Mucosa of stomach (tissue), 1 donor: ENCODE data around the gene ZNF773.
A peak's percentile ranks its signal among the peaks of the same experiment; 100 is the strongest.
"Not testable (repeated sequence)": the region's sequence is repeated elsewhere in the genome, so short reads cannot be mapped to it uniquely, and the experiment has no call there.

Source experiments
- H3K27me3 ChIP-seq: one replicate; pipeline ENCODE4 v1.7.0; 2013; ENCODE audit warnings: mild to moderate bottlenecking, low read length; ENCODE audit not compliant: control insufficient read depth, insufficient read depth
- H3K36me3 ChIP-seq: one replicate; pipeline ENCODE4 v1.7.0; 2013; ENCODE audit warnings: low read length; ENCODE audit not compliant: control insufficient read depth, insufficient read depth
- H3K4me1 ChIP-seq: one replicate; pipeline ENCODE4 v1.7.0; 2013; ENCODE audit warnings: mild to moderate bottlenecking, low read length; ENCODE audit not compliant: control insufficient read depth, insufficient read depth
- H3K4me3 ChIP-seq: one replicate; pipeline ENCODE4 v1.7.0; 2013; ENCODE audit warnings: low read length
- H3K9ac ChIP-seq: one replicate; pipeline ENCODE4 v1.7.0; 2013; ENCODE audit warnings: mild to moderate bottlenecking, low read length, moderate library complexity
- H3K9me3 ChIP-seq: one replicate; pipeline ENCODE4 v1.7.0; 2013; ENCODE audit warnings: mild to moderate bottlenecking, low read length, moderate library complexity; ENCODE audit not compliant: control insufficient read depth
- donor health status: Pancreatic carcinoma.

ZNF773 gene

DNA sequence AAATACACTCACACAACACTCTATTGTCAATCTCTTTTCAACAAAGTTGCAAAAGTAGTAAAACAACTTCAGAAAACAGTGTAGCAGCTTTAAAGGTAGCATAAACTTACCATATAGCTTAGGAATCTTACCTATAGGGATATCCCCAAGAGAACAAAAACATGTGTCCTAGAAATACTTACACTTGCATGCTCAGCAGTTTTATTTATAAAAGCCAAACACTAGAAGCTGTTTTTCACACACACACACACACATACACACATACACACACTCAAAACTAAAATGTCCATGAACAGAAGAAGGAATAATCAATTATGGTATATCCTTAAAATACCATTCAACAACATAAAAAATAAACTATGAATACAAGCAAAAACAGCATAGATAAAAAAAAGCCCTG, 11.7 kb downstream of the ZNF773 start:
- H3K9ac ChIP-seq, result no peak overlapping the region
- H3K36me3 ChIP-seq, result peaks cover 4% of the 10 kb centered on the region
- H3K27me3 ChIP-seq, result no peaks in the 10 kb centered on the region
- no peaks in the 10 kb centered on the region for H3K4me1 ChIP-seq
- H3K4me3 ChIP-seq, result no peak overlapping the region
- H3K9me3 ChIP-seq, result peaks cover 18% of the 10 kb centered on the region

DNA sequence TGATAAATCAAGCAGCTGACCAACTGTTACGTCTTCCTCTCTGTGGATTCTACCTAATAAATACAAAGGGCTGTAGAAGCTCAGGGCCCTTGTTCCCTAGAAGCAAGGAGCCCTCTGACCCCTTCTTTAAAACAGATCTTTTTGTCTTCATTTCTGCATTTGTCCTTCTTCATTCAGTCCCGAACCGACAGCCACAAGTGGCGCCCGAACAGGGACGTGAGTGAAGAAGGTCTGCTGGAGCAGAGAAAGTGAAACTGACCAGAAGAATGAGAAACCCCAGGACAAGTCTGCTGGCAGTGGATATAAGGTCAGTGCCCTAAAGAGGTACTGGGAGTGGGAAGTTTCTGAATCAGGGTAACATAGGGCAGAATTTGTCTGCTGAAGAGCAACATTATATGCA, 13.1 kb downstream of the ZNF773 start:
- Histone ChIP-seq H3K9ac (no peak overlapping the region), H3K9me3 (peaks cover 18% of the 10 kb centered on the region), H3K27me3 (no peaks in the 10 kb centered on the region), H3K36me3 (no peaks in the 10 kb centered on the region), H3K4me1 (no peaks in the 10 kb centered on the region), H3K4me3 (no peak overlapping the region)

DNA sequence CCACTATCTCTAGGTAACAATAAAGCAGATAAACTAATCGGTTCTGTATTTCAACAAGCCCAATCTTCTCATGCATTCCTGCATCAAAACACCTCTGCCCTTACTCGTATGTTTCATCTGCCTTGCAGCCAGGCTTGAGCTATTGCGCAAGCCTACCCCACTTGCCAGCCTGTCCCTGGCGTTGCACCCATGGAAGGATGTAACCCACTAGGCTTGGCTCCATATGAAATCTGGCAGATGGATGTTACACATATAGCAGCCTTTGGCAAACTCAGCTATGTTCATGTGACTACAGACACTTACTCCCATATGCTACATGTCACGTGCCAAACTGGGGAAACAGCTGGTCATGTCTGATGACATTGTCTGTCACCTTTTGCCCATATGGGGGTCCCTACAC, 15.5 kb downstream of the ZNF773 start:
- Histone ChIP-seq H3K4me3 (no peak overlapping the region), H3K9ac (no peak overlapping the region), H3K4me1 (no peaks in the 10 kb centered on the region), H3K27me3 (no peaks in the 10 kb centered on the region), H3K36me3 (no peaks in the 10 kb centered on the region), H3K9me3 (peaks cover 18% of the 10 kb centered on the region)

DNA sequence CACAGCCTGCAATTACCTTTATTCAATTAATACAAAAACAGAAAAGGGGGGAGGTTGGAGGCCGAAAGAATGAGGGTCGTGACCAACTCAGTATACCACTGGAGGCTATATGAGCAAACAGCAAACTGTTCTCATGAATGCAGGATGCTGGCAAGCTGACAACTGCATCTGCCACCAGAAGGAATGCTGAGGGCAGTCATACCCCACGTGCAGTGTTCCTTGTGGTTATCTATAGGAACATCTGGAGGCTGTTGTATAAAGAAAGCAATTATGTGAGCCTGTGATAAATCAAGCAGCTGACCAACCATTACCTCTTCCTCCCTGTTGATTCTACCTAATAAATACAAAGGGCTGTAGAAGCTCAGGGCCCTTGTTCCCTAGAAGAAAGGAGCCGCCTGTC, 18.3 kb downstream of the ZNF773 start:
- H3K9me3 ChIP-seq, result peaks cover 15% of the 10 kb centered on the region
- H3K4me1 ChIP-seq, H3K27me3 ChIP-seq, H3K9ac ChIP-seq, H3K36me3 ChIP-seq, H3K4me3 ChIP-seq: not testable (repeated sequence)

DNA sequence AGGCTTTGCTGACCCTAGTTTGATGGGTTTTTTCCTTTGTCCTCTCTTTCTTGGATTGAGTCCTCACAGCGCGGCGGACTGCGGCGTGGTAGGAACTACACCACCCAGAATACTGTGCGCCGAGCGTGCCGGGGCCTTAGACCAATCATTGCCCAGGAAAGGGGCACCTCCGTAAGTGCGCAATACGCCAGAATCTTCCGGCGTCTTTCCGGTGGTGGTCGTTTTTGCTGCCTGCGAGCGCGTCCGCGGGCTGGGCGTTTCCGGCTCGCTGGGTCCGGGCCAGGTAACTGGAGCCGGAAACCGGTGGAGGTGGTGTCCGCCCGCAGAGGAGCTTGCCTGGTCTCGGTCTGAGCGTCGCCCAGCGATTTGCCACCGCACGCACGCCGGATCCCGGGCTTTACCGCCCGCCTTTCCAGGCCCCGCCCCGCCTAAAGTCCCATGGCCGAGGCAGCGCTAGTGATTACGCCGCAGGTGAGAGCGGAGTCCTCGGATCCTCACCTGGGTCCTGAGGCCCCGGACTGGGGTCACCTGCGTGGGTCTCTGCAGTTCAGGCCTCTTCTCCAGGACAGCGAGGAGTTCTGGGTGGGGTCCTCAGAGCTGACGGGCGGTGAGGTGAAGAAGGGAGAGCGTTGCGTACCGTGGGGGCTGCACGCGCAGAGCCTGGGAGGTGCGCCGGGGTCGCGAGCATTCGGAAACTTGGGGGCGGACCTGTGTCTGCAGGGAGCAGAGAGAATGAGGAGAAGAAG, 27.6 kb downstream of the ZNF773 start, which contains the start of gene ZNF549:
Gene ZNF549, plus strand, starts transcription at position 221 of the 746 bp plus-strand sequence. Its CDS starts 218 bp downstream, at position 439.
- peaks cover 11% of the 10 kb centered on the region for H3K4me1 ChIP-seq
- peak within 1 kb of the TSS; percentile 90 for H3K4me3 ChIP-seq
- H3K9ac ChIP-seq, result peak within 1 kb of the TSS; percentile 82
- peaks cover 4% of the 10 kb centered on the region for H3K36me3 ChIP-seq
- no peaks in the 10 kb centered on the region for H3K9me3 ChIP-seq
- H3K27me3 ChIP-seq, result no peaks in the 10 kb centered on the region

DNA sequence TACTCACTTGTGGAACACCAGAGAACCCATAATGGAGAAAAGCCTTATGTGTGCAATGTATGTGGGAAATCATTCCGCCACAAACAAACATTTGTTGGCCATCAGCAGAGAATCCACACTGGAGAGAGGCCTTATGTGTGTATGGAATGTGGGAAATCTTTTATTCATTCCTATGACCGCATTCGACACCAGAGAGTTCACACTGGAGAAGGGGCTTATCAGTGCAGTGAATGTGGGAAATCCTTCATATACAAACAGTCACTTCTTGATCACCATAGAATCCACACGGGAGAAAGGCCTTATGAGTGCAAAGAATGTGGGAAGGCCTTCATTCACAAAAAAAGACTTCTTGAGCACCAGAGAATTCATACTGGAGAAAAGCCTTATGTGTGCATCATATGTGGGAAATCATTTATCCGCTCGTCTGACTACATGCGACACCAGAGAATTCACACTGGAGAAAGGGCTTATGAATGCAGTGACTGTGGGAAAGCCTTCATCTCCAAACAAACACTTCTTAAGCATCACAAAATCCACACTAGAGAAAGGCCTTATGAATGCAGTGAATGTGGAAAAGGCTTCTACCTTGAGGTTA, 38.3 kb downstream of the ZNF773 start:
- no peaks in the 10 kb centered on the region for H3K27me3 ChIP-seq
- H3K9ac ChIP-seq, result no peak overlapping the region
- peaks cover 47% of the 10 kb centered on the region for H3K9me3 ChIP-seq
- peaks cover 18% of the 10 kb centered on the region for H3K36me3 ChIP-seq
- H3K4me1 ChIP-seq, result no peaks in the 10 kb centered on the region
- no peak overlapping the region for H3K4me3 ChIP-seq

DNA sequence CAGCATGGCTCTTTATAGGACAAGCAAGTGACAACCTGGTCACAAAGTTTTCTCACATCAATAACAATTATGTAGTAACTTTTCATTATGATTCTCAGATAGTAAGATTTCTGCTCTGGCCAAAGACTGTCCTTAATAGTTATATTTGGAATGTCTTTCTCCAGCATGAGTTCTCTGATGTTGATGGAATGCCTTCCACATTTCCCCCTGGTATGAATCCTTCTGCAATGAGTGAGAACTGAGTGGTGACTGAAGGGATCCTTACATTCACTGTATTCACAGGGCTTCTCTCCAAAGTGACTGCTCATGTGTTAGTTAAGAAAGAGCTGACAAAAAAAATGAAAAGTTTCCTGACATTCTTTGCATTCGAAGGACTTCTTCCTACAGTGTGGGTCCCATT, 46.8 kb downstream of the ZNF773 start:
- Histone ChIP-seq H3K27me3 (no peaks in the 10 kb centered on the region), H3K9me3 (peaks cover 61% of the 10 kb centered on the region), H3K4me3 (no peak overlapping the region), H3K36me3 (peaks cover 29% of the 10 kb centered on the region), H3K9ac (no peak overlapping the region), H3K4me1 (no peaks in the 10 kb centered on the region)

DNA sequence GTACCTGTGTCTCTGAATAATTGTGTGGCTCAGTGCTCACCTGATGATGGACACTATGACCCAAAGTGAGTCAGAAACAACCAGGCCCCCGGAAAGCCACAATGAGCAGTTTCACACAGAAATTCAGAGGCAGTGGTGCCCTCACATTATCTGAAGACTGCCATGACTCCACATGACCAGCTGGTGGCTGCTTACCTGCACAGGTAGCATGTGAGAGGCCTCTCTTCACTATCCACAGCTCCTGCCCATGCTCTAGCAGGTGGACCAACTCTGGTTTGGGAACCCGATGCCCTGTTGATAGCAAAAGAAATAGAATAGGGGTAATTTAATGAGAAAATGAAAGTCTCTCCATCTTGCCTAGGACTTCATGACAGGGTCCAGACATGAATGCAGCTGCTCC, 52.7 kb downstream of the ZNF773 start:
- peaks cover 40% of the 10 kb centered on the region for H3K36me3 ChIP-seq
- H3K9ac ChIP-seq, result no peak overlapping the region
- peaks cover 27% of the 10 kb centered on the region for H3K9me3 ChIP-seq
- no peaks in the 10 kb centered on the region for H3K4me1 ChIP-seq
- H3K4me3 ChIP-seq, result no peak overlapping the region
- no peaks in the 10 kb centered on the region for H3K27me3 ChIP-seq

DNA sequence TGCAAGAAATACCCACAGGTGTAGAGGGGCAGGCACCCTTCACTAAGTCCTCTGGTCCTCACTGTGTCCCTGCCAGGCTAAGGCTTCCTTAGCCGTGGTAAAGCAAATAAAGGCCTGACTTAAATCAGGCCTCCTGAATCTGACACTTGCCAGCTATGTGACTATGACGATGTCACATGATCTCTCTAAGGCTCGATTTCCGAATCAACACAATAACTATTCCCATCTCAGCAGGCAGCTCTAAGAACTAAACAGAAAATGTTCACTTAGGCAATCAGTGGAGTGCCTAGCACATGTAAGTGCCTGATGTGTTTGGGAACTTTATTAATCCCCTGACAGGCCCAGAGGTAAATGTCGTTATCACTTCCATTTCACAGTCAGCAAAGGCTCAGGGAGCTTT, 57.9 kb downstream of the ZNF773 start:
- H3K27me3 ChIP-seq, result no peaks in the 10 kb centered on the region
- H3K36me3 ChIP-seq, result peaks cover 12% of the 10 kb centered on the region
- no peaks in the 10 kb centered on the region for H3K9me3 ChIP-seq
- peaks cover 10% of the 10 kb centered on the region for H3K4me1 ChIP-seq
- no peak overlapping the region for H3K9ac ChIP-seq
- no peak overlapping the region for H3K4me3 ChIP-seq
